ENCODE measurements around the gene LTB.

Gene LTB

GRCh38 chr6:31576897-31577578, 5.2 kb downstream of the LTB start:
- no peak for DNase-seq

- DNase-seq, result no peak
These were observed 6.1 kb downstream of the LTB start for GRCh38 chr6:31575952-31576685.

- DNase-seq, result peak in 12 of 56 donors; percentile 5 to 44 (median 22)
These were observed 6.8 kb downstream of the LTB start, which contains the start of gene TNF for GRCh38 chr6:31575335-31575901. Gene TNF (plus strand): TSS chr6:31575565. CDS start chr6:31575742, 177 bp downstream.

- DNase-seq, result no peak
These were observed 7.8 kb downstream of the LTB start for GRCh38 chr6:31574106-31575061.

- no peak for DNase-seq
These were observed 8.8 kb downstream of the LTB start for GRCh38 chr6:31573239-31574105.

GRCh38 chr6:31572041-31572911, 9.9 kb downstream of the LTB start, which contains the start of gene LTA:
Gene LTA (plus strand): TSS chr6:31572289. CDS start chr6:31572743, 454 bp downstream.
- DNase-seq, result no peak

GRCh38 chr6:31569861-31570536, 12.2 kb downstream of the LTB start:
- no peak for DNase-seq

- peak in 1 of 56 donors; percentile 14 for DNase-seq
These were observed 13.7 kb downstream of the LTB start for GRCh38 chr6:31568537-31568961.

- DNase-seq, result no peak
These were observed 14.5 kb downstream of the LTB start for GRCh38 chr6:31567531-31568370.

- no peak for DNase-seq
These were observed 21.5 kb downstream of the LTB start for GRCh38 chr6:31560697-31561058.

- DNase-seq, result peak in 16 of 56 donors; percentile 6 to 63 (median 16)
These were observed 22.1 kb downstream of the LTB start for GRCh38 chr6:31559958-31560696.

GRCh38 chr6:31559606-31559957, 22.6 kb downstream of the LTB start:
- no peak for DNase-seq

- peak in 25 of 56 donors; percentile 5 to 69 (median 25) for DNase-seq
These were observed 23.4 kb downstream of the LTB start for GRCh38 chr6:31558631-31559500.

GRCh38 chr6:31558318-31558625, 24.0 kb downstream of the LTB start:
- DNase-seq, result no peak

- no peak for DNase-seq
These were observed 24.5 kb downstream of the LTB start for GRCh38 chr6:31557443-31558317.

Measured in amygdala (tissue), 56 donors.